ENCODE data around the gene DNAJB2. TPM values are rescaled to one million over a fixed set of nuclear protein-coding genes. Genes with fewer than 3 reads are reported as not detected.

The DNAJB2 gene
- total RNA-seq, 2 experiments from 2014 or later, result 49.9 to 58.7 TPM

DNA sequence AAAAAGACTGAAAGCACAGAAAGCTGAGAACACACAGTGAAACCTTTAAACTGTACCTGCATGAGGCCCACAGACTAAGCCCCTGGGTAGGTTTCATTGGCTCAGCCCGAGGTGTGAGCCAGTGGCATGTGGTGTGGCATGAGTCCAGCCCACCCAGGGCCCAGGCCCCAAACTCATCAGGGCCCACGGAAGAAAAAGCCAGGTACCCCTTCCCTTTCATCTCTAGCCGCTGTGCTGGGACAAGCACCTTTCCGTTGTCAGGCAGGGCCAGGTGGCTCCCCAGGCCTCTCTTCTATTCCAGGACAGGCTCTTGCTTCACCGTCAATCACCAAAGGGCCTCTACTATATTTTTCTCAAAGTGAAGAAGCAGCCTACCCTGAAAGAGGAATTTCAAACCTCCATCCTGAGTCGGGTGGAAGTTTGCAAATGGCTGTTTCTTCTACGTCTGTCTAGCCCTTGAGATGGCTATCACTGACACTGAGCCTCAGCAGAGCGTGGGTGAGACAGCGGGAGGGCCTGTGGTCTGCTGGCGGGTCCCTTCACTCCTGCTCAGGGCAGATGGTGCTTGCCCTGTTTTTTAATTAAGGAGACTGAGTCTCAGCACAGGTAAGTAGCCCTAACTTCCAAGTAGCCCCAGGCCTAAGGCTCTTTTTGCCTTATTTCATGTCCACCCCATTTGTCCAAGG lies 8.6 kb downstream of the DNAJB2 start:
- POLR2A ChIA-PET, result interaction anchor here (1.2 kb wide), 1 partner anchor 100 kb away, joined by 4 read pairs; the partner anchor contains the start of gene DNPEP
- Histone ChIP-seq H3K36me3 (ENCODE audit: insufficient read depth, low read length) (peaks cover 29% of the 10 kb centered on the region), H2AFZ (ENCODE audit: low read length) (no peak overlapping the region), H3K79me2 (ENCODE audit: insufficient read depth, low read depth, low read length) (no peaks in the 10 kb centered on the region), H3K9me3 (ENCODE audit: low read length) (no peaks in the 10 kb centered on the region), H3K9me2 (ENCODE audit: insufficient read depth, low read length) (no peaks in the 10 kb centered on the region), H3K27ac (ENCODE audit: low read depth, low read length, poor library complexity, severe bottlenecking) (no peak overlapping the region), H3K4me3 (ENCODE audit: low read depth, low read length, poor library complexity, severe bottlenecking) (no peak overlapping the region), H3K4me2 (ENCODE audit: low read length) (no peak overlapping the region), H3K4me1 (ENCODE audit: insufficient read depth, low read length, poor library complexity, severe bottlenecking) (no peaks in the 10 kb centered on the region), H4K20me1 (ENCODE audit: insufficient read depth, low read length) (no peaks in the 10 kb centered on the region)
- intact Hi-C loops (cut with micrococcal nuclease; ENCODE audit: unreplicated experiment), result no loop called here
- no peak for DNase-seq (ENCODE audit: low spot score)
- BruUV-seq (replicated peaks), result no TSS peak
- CTCF ChIA-PET (ENCODE audit: unreplicated experiment), result no interaction called here
- no peak for TF ChIP-seq EZH2phosphoT487 (IDR thresholded peaks at IDR 0.05; ENCODE audit: borderline replicate concordance, low read depth, low read length)

DNA sequence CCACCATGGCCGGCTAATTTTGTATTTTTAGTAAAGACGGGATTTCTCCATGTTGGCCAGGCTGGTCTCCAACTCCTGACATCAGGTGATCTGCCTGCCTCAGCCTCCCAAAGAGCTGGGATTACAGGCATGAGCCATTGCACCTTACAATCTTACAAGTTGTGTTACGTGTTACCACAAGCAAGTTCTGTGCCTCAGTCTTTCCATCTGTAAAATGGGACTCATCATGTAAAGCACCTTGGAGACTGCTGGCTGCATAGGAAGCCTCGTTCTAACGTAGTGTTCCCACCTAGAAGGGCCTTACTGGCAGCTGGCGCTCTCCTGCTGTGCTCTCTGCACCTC lies 10.0 kb downstream of the DNAJB2 start:
- Histone ChIP-seq H3K36me3 (ENCODE audit: insufficient read depth, low read length) (peaks cover 16% of the 10 kb centered on the region; the same call in 1 of the 2 replicates), H4K20me1 (ENCODE audit: insufficient read depth, low read length) (no peaks in the 10 kb centered on the region), H3K27ac (ENCODE audit: low read depth, low read length, poor library complexity, severe bottlenecking) (no peak overlapping the region), H3K9me2 (ENCODE audit: insufficient read depth, low read length) (no peaks in the 10 kb centered on the region), H2AFZ (ENCODE audit: low read length) (no peak overlapping the region), H3K4me3 (ENCODE audit: low read depth, low read length, poor library complexity, severe bottlenecking) (no peak overlapping the region), H3K4me2 (ENCODE audit: low read length) (no peak overlapping the region), H3K79me2 (ENCODE audit: insufficient read depth, low read depth, low read length) (no peaks in the 10 kb centered on the region), H3K4me1 (ENCODE audit: insufficient read depth, low read length, poor library complexity, severe bottlenecking) (peaks cover 4% of the 10 kb centered on the region), H3K9me3 (ENCODE audit: low read length) (no peaks in the 10 kb centered on the region)
- TF ChIP-seq, protein P1, sequence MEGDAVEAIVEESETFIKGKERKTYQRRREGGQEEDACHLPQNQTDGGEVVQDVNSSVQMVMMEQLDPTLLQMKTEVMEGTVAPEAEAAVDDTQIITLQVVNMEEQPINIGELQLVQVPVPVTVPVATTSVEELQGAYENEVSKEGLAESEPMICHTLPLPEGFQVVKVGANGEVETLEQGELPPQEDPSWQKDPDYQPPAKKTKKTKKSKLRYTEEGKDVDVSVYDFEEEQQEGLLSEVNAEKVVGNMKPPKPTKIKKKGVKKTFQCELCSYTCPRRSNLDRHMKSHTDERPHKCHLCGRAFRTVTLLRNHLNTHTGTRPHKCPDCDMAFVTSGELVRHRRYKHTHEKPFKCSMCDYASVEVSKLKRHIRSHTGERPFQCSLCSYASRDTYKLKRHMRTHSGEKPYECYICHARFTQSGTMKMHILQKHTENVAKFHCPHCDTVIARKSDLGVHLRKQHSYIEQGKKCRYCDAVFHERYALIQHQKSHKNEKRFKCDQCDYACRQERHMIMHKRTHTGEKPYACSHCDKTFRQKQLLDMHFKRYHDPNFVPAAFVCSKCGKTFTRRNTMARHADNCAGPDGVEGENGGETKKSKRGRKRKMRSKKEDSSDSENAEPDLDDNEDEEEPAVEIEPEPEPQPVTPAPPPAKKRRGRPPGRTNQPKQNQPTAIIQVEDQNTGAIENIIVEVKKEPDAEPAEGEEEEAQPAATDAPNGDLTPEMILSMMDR (conservative IDR thresholded peaks at IDR 0.05; ENCODE audit: low read length), result no peak
- no peak for TF ChIP-seq EZH2phosphoT487 (IDR thresholded peaks at IDR 0.05; ENCODE audit: borderline replicate concordance, low read depth, low read length)
- no peak for DNase-seq (ENCODE audit: low spot score)
- CTCF ChIA-PET (ENCODE audit: unreplicated experiment), result no interaction called here
- intact Hi-C loops (cut with micrococcal nuclease; ENCODE audit: unreplicated experiment), result no loop called here
- BruUV-seq (replicated peaks), result no TSS peak
- POLR2A ChIA-PET, result interaction anchor here (1.2 kb wide), 1 partner anchor 99 kb away, joined by 4 read pairs; the partner anchor contains the start of gene DNPEP

DNA sequence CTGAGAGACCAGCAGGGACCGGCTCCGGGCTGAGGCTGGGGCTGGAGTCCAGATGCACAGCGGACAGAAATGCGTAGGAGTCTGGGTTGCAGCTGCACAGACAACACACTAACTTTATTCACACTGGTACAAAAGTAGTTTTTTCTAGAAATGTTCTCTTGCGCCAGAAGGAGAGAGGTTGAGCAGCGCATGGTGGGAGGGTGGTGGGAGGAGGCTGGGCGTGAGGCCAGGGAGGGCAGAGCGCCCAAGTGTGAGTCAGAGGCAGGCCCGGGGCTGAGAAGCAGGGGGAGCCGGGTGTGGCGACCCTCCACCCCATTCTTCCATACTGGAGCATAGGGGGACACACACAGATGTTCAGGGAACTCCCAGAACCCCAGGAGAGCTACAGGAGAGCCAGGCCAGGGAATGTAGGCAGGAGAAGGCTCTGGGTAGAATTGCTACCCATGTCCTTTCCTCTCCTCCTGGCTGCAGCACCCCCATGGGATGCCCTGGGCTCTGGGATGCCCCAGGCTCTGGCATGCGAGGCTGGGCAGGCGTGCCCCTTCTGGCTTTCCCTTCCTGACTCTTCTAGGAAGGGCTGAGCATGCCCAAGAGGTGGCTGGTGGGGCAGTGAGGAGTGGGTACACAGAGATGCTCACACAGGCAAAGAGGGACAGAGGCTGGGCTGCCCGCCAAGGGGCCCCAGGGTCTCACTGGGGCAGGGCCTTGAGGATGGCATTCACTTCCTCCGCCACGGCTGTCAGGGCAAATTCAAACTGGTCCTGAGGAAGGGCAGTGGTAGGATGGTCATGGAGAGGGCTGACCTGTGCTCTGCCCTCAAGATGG lies 10.6 kb downstream of the DNAJB2 start:
- no peak overlapping the region for H3K27ac ChIP-seq (ENCODE audit: low read depth, low read length, poor library complexity, severe bottlenecking)
- H3K4me3 ChIP-seq (ENCODE audit: low read depth, low read length, poor library complexity, severe bottlenecking), result no peak overlapping the region
- POLR2A ChIA-PET, result interaction anchor here (0.6 kb wide), 1 partner anchor 614 kb away, joined by 4 read pairs; no protein-coding TSS in a partner anchor
- H3K9me3 ChIP-seq (ENCODE audit: low read length), result no peaks in the 10 kb centered on the region
- intact Hi-C loops (cut with micrococcal nuclease; ENCODE audit: unreplicated experiment), result no loop called here
- H3K36me3 ChIP-seq (ENCODE audit: insufficient read depth, low read length), result peaks cover 11% of the 10 kb centered on the region; the same call in 1 of the 2 replicates
- CTCF ChIA-PET (ENCODE audit: unreplicated experiment), result no interaction called here
- peaks cover 9% of the 10 kb centered on the region for H3K4me1 ChIP-seq (ENCODE audit: insufficient read depth, low read length, poor library complexity, severe bottlenecking)
- TF ChIP-seq, protein P1 (conservative IDR thresholded peaks at IDR 0.05; ENCODE audit: low read length), result no peak
- no peak for TF ChIP-seq EZH2phosphoT487 (IDR thresholded peaks at IDR 0.05; ENCODE audit: borderline replicate concordance, low read depth, low read length)
- H3K4me2 ChIP-seq (ENCODE audit: low read length), result no peak overlapping the region
- H3K9me2 ChIP-seq (ENCODE audit: insufficient read depth, low read length), result no peaks in the 10 kb centered on the region
- no peaks in the 10 kb centered on the region for H3K79me2 ChIP-seq (ENCODE audit: insufficient read depth, low read depth, low read length)
- H4K20me1 ChIP-seq (ENCODE audit: insufficient read depth, low read length), result no peaks in the 10 kb centered on the region
- DNase-seq (ENCODE audit: low spot score), result no peak
- no peak overlapping the region for H2AFZ ChIP-seq (ENCODE audit: low read length)
- no TSS peak for BruUV-seq (replicated peaks)

Data from OCI-LY7 (cell line).